Measurements from ENCODE around the gene TSEN54.

DNA sequence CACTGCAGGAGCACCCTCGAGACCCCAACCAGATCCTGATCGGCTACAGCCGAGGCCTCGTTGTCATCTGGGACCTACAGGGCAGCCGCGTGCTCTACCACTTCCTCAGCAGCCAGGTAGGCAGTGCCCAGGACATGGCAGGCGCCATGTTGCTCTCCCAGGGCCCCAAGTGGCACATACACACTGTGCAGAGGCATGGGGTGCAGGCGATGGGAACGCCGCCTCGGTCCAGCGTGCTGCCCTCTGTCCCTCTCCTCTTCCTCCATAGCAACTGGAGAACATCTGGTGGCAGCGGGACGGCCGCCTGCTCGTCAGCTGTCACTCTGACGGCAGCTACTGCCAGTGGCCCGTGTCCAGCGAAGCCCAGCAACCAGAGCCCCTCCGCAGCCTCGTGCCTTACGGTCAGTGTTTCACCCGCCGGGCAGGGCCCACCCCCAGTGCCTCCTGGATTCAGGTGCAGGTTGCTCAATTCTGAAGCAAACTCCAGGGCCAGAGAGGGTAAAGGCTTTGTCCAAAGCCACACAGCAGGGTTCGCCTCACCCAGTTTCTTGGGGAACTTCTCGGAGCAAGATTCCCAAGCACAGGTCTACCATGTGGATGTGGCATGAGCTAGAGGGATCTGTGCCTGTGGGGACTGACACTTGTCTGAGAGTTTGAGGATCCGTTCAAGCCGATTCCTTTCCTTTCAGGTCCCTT is 46.9 kb downstream of the TSEN54 start:
- TF ChIP-seq CTCF (IDR thresholded peaks at IDR 0.05; ENCODE audit: low read depth, low read length, poor library complexity, severe bottlenecking), result no peak
- TF ChIP-seq EZH2phosphoT487 (IDR thresholded peaks at IDR 0.05; ENCODE audit: borderline replicate concordance, low read length), result no peak
